GM12878 (cell line): ENCODE results near the gene KCNAB3. TPM values are rescaled to one million over a fixed set of nuclear protein-coding genes. Genes with fewer than 3 reads are reported as not detected.
A peak's percentile ranks its signal among the peaks of the same experiment; 100 is the strongest.

Source experiments
- ATAC-seq: fragments of 200-7000 bp; cut with Tn5 transposase; 3 replicates; pipeline ENCODE4 v1.9.1; 2020; ENCODE audit warnings: mild to moderate bottlenecking, moderate library complexity
- BruUV-seq: library from RNA; stranded (reverse); fragments of 400-500 nt; replicated peaks from 2 replicates; lab custom pipeline; 2021; lab: Mats Ljungman, UMichigan
- CTCF ChIA-PET: fragments of 300-600 bp; sonication (Branson Sonifier 250); formaldehyde crosslinking; extraction: SDS; loops from one replicate; lab custom pipeline; 2021; ENCODE audit warnings: inconsistent platforms; lab: Yijun Ruan, JAX
- POLR2A ChIA-PET: fragments of 350-600 bp; formaldehyde crosslinking; extraction: SDS; loops from one replicate; lab custom pipeline; 2021; ENCODE audit warnings: inconsistent platforms; lab: Charles Lee
- RAD21 ChIA-PET: fragments of 300-600 bp; sonication (Branson Sonifier 250); formaldehyde crosslinking; loops from one replicate; lab custom pipeline; 2023; ENCODE audit warnings: antibody characterized with exemption; ENCODE audit not compliant: unreplicated experiment; lab: Charles Lee
- SMC1A ChIA-PET: fragments of 300-600 bp; sonication (Branson Sonifier 250); formaldehyde crosslinking; loops from one replicate; lab custom pipeline; 2023; ENCODE audit not compliant: unreplicated experiment, uncharacterized antibody; lab: Charles Lee
- DNase-seq: peaks from one replicate; pipeline ENCODE4 v3.0.0-alpha.2; 2011; ENCODE audit warnings: low read depth, low spot score
- FAIRE-seq: peaks from 3 replicates; lab custom pipeline; 2011; peaks lifted over from hg19 to GRCh38; lab: Jason Lieb, UNC
- H2AFZ ChIP-seq: 2 replicates; pipeline ENCODE4 v1.6.0; 2011; ENCODE audit warnings: low read depth, low read length, control low read depth; ENCODE audit not compliant: control insufficient read depth
- H3K27ac ChIP-seq: 2 replicates; pipeline ENCODE4 v1.5.1; 2011; ENCODE audit warnings: control low read depth; ENCODE audit not compliant: control insufficient read depth, insufficient read depth
- H3K27me3 ChIP-seq, 2 experiments: replicated peaks in 1 of 2; 2 replicates each; pipeline versions ENCODE4 v1.6.0 to v1.6.1; 2011; ENCODE audit warnings: low read length in 1 of 2; ENCODE audit not compliant: control insufficient read depth in 2 of 2, insufficient read depth in 2 of 2
- H3K36me3 ChIP-seq, 2 experiments: 2 replicates each; pipeline ENCODE4 v1.5.1; 2011; ENCODE audit warnings: low read length in 1 of 2; ENCODE audit not compliant: control insufficient read depth in 2 of 2, insufficient read depth in 2 of 2
- H3K4me1 ChIP-seq: 2 replicates; pipeline ENCODE4 v1.6.1; 2011; ENCODE audit warnings: mild to moderate bottlenecking, low read length, moderate library complexity, mixed read lengths; ENCODE audit not compliant: control insufficient read depth, insufficient read depth
- H3K4me2 ChIP-seq: 2 replicates; pipeline ENCODE4 v1.6.0; 2011; ENCODE audit warnings: control low read depth; ENCODE audit not compliant: control insufficient read depth, insufficient read depth
- H3K4me3 ChIP-seq: fragments of 200-600 bp; sonication (generic); 2 replicates; pipeline ENCODE4 v1.5.1; 2016
- H3K79me2 ChIP-seq: 2 replicates; pipeline ENCODE4 v1.6.0; 2011; ENCODE audit warnings: low read length; ENCODE audit not compliant: control insufficient read depth, insufficient read depth
- H3K9ac ChIP-seq: 2 replicates; pipeline ENCODE4 v1.8.0; 2011; ENCODE audit warnings: low read length, control low read depth, mixed read lengths; ENCODE audit not compliant: control insufficient read depth, insufficient read depth
- H3K9me3 ChIP-seq: replicated peaks from 3 replicates; pipeline ENCODE4 v1.5.1; 2011; ENCODE audit warnings: mild to moderate bottlenecking, low read length; ENCODE audit not compliant: control insufficient read depth, insufficient read depth
- H4K20me1 ChIP-seq: 2 replicates; pipeline ENCODE4 v1.6.0; 2011; ENCODE audit not compliant: control insufficient read depth, insufficient read depth
- CHD2 ChIP-seq: IDR thresholded peaks from 2 replicates; pipeline ENCODE4 v1.6.1; 2011; ENCODE audit warnings: low read depth, low read length, improper control_type of control experiment, borderline replicate concordance
- E4F1 ChIP-seq: fragments of 450-650 bp; IDR thresholded peaks from 2 replicates; pipeline ENCODE4 v1.6.1; 2018; ENCODE audit warnings: borderline replicate concordance, mild to moderate bottlenecking; ENCODE audit not compliant: partially characterized antibody
- HDAC2 ChIP-seq: fragments of 200-600 bp; sonication (generic); IDR thresholded peaks from 2 replicates; pipeline ENCODE4 v1.6.1; 2017
- HDGF ChIP-seq: fragments of 450-650 bp; IDR thresholded peaks from 2 replicates; pipeline ENCODE4 v1.6.1; 2016; ENCODE audit warnings: antibody characterized with exemption
- PAX5 ChIP-seq: IDR thresholded peaks from 2 replicates; pipeline ENCODE4 v1.6.1; 2011; ENCODE audit warnings: low read depth, low read length, borderline replicate concordance
- RELB ChIP-seq: fragments of 450-650 bp; IDR thresholded peaks from 2 replicates; pipeline ENCODE4 v1.6.1; 2017; ENCODE audit warnings: low read depth, mild to moderate bottlenecking, moderate library complexity
- REST ChIP-seq: IDR thresholded peaks from 2 replicates; pipeline ENCODE4 v1.6.1; 2012; ENCODE audit warnings: mild to moderate bottlenecking, low read depth, low read length
- SRF ChIP-seq, 2 experiments: IDR thresholded peaks; 2 replicates each; pipeline ENCODE4 v1.6.1; 2011; ENCODE audit warnings: low read depth in 2 of 2, low read length in 2 of 2, mild to moderate bottlenecking in 1 of 2, moderate library complexity in 1 of 2
- ZBTB40 ChIP-seq: fragments of 450-650 bp; IDR thresholded peaks from 2 replicates; pipeline ENCODE4 v1.6.1; 2016; ENCODE audit warnings: mild to moderate bottlenecking, moderate library complexity, borderline replicate concordance
- WGBS: methylation state at CpG from one replicate; pipeline ENCODE4 v1.1.6; 2016; ENCODE audit warnings: low lambda C conversion rate; ENCODE audit not compliant: insufficient replicate concordance, insufficient coverage; ENCODE audit errors: missing lambda C conversion rate; 5-methylcytosine and 5-hydroxymethylcytosine counted together
- in situ Hi-C: fragments of 300-500 bp; cut with MboI; formaldehyde crosslinking; loops from 9 replicates; pipeline ENCODE4 v1.14.3; 2018; ENCODE audit warnings: mixed read lengths
- intact Hi-C: fragments of 100-400 bp; cut with micrococcal nuclease; formaldehyde crosslinking; loops from one replicate; pipeline ENCODE4 v1.14.2; 2022; ENCODE audit not compliant: unreplicated experiment
- polyA plus RNA-seq, 11 experiments: library from polyadenylated mRNA; depleted of rRNA in 4 of 11; unstranded in 6 of 11; stranded (reverse) in 5 of 11; fragments of >200 nt; fragmentation: Nextera tagmentation in 4 of 11; fragmentation: Illumina TruSeq in 1 of 11; extraction: Ambion mirVana in 4 of 11; extraction: Trizol in 1 of 11; gene quantifications; 1 replicate in 1 of 11; 2 replicates in 10 of 11; pipeline versions ENCODE4 v1.2.1 to v1.2.3, GENCODE V29; 2011 to 2016; ENCODE audit warnings: inconsistent platforms in 2 of 11, missing spikeins in 2 of 11, low read depth in 1 of 11
- total RNA-seq, 4 experiments: library from RNA; depleted of rRNA in 3 of 4; stranded (reverse); fragments of >200 nt in 3 of 4; fragmentation: Illumina TruSeq in 1 of 4; extraction: Trizol in 1 of 4; gene quantifications; 2 replicates each; pipeline versions ENCODE4 v1.2.1 to v1.2.3, GENCODE V29; 2013 to 2021

KCNAB3 gene
- total and polyA plus RNA-seq, 10 of the 15 experiments (the other 5 are each of a cell fraction or from before 2014, with no cell fraction given) = 0.22 to 7.9 (median 1.8) TPM

GRCh38 chr17:7880076-7880868 is 49.4 kb downstream of the KCNAB3 start:
- SMC1A ChIA-PET = interaction anchor here (1.5 kb wide), 1 partner anchor 18 kb away, joined by 3 read pairs; no protein-coding TSS in a partner anchor
- CTCF ChIA-PET = interaction anchor here (1.6 to 8.9 kb wide), 2 partner anchors 11 to 17 kb away, joined by 5 to 75 read pairs; no protein-coding TSS in a partner anchor
- DNase-seq (no peak), FAIRE-seq (peak; percentile 72), ATAC-seq (peak; percentile 62)
- WGBS = 61% methylated on average over 3 of the region's 3 CpGs
- H3K79me2 ChIP-seq = peaks cover 6% of the 10 kb centered on the region
- no peaks in the 10 kb centered on the region for H4K20me1 ChIP-seq
- no peak overlapping the region for H2AFZ ChIP-seq
- peaks cover 0 to 2% of the 10 kb centered on the region in 2 experiments; a peak in 1 of 4 replicates for H3K36me3 ChIP-seq
- H3K4me2 ChIP-seq = peak overlapping the region; percentile 60
- no peaks in the 10 kb centered on the region for H3K9me3 ChIP-seq
- POLR2A ChIA-PET = interaction anchor here (0.7 to 1.4 kb wide), 2 partner anchors 11 to 35 kb away, joined by 3 to 4 read pairs; partner anchors contain the start of gene RNF227
- H3K9ac ChIP-seq = no peak overlapping the region
- BruUV-seq = no TSS peak
- intact Hi-C loops = no loop called here
- H3K27me3 ChIP-seq = no peaks in the 10 kb centered on the region
- in situ Hi-C loops = no loop called here
- H3K4me3 ChIP-seq = peak overlapping the region; percentile 0; the same call in 1 of the 2 replicates
- H3K27ac ChIP-seq = peak overlapping the region; percentile 24
- RAD21 ChIA-PET = interaction anchor here (0.7 to 1.1 kb wide), 3 partner anchors 23 to 43 kb away, joined by 3 to 4 read pairs (median 3); partner anchors contain the start of gene NAA38
- H3K4me1 ChIP-seq = peaks cover 19% of the 10 kb centered on the region
- TF ChIP-seq E4F1 (peak; percentile 10), REST (no peak), HDAC2 (no peak), PAX5 (no peak), SRF (IDR thresholded peaks at IDR 0.05; ENCODE audit: low read depth in 2 of 2, low read length in 2 of 2) (no peak), HDGF (peak; percentile 79), RELB (peak; percentile 65), CHD2 (no peak), ZBTB40 (no peak)
